Adrenal gland (tissue), 5 donors: Measurements from ENCODE around the gene STIM1.

Experiments
- POLR2A ChIP-seq, 2 donors: fragments of 450-650 bp; IDR thresholded peaks; one replicate each; pipeline ENCODE4 v1.6.1; 2017; ENCODE audit warnings: antibody characterized with exemption in 2 of 2, mild to moderate bottlenecking in 2 of 2, moderate library complexity in 1 of 2
- TF ChIP-seq, protein P1 (sequence below), 6 experiments: fragments of 450-650 bp in 4 of 6; fragments of 200-600 bp in 2 of 6; sonication (generic) in 1 of 6; IDR thresholded peaks; 1 replicate in 5 of 6; 2 replicates in 1 of 6; pipeline versions ENCODE4 v1.5.1 to v1.8.0; 2016 to 2021; ENCODE audit warnings: antibody characterized with exemption in 6 of 6, mild to moderate bottlenecking in 2 of 6, moderate library complexity in 1 of 6
- donor health status: DM: no; HTN: no; CAD: no.

DNA sequence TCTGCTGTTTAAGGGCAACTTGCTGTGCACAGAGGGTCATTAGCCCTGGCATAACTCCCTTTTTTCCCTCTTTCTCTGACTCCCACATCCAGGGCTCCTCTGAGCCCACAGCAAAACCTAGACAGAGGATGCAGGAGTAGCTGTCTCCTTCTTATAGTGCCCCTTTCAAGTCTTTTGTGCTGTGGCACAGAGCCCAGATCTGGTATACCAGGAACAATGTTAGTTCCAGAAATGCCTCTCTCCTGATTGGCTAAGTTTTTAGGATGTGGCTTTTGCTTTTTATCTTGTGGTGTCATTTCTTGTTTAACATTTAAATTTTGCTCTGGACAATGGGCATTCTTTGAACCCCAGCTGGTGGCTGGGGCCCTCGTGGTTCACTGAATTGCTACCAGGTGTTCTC is 213.5 kb downstream of the STIM1 start:
- no peak for TF ChIP-seq POLR2A (IDR thresholded peaks at IDR 0.05)
- TF ChIP-seq, protein P1, sequence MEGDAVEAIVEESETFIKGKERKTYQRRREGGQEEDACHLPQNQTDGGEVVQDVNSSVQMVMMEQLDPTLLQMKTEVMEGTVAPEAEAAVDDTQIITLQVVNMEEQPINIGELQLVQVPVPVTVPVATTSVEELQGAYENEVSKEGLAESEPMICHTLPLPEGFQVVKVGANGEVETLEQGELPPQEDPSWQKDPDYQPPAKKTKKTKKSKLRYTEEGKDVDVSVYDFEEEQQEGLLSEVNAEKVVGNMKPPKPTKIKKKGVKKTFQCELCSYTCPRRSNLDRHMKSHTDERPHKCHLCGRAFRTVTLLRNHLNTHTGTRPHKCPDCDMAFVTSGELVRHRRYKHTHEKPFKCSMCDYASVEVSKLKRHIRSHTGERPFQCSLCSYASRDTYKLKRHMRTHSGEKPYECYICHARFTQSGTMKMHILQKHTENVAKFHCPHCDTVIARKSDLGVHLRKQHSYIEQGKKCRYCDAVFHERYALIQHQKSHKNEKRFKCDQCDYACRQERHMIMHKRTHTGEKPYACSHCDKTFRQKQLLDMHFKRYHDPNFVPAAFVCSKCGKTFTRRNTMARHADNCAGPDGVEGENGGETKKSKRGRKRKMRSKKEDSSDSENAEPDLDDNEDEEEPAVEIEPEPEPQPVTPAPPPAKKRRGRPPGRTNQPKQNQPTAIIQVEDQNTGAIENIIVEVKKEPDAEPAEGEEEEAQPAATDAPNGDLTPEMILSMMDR (IDR thresholded peaks at IDR 0.05) = no peak
